Umbilical cord (tissue), 2 donors: ENCODE data around the gene VWC2L. TPM values are rescaled to one million over a fixed set of nuclear protein-coding genes. Genes with fewer than 3 reads are reported as not detected.

Experiments used
- DNase-seq: peaks from one replicate; pipeline ENCODE4 v3.0.0-alpha.2; 2015; ENCODE audit warnings: low spot score
- total RNA-seq: library from RNA; depleted of rRNA; stranded (reverse); fragments of >200 nt; gene quantifications from one replicate; pipeline ENCODE4 v1.2.3, GENCODE V29; 2014; ENCODE audit warnings: low replicate concordance; ENCODE audit not compliant: insufficient read depth

Gene VWC2L
- total RNA-seq, 1 donor from 2014 or later, result 4.3 TPM

DNA sequence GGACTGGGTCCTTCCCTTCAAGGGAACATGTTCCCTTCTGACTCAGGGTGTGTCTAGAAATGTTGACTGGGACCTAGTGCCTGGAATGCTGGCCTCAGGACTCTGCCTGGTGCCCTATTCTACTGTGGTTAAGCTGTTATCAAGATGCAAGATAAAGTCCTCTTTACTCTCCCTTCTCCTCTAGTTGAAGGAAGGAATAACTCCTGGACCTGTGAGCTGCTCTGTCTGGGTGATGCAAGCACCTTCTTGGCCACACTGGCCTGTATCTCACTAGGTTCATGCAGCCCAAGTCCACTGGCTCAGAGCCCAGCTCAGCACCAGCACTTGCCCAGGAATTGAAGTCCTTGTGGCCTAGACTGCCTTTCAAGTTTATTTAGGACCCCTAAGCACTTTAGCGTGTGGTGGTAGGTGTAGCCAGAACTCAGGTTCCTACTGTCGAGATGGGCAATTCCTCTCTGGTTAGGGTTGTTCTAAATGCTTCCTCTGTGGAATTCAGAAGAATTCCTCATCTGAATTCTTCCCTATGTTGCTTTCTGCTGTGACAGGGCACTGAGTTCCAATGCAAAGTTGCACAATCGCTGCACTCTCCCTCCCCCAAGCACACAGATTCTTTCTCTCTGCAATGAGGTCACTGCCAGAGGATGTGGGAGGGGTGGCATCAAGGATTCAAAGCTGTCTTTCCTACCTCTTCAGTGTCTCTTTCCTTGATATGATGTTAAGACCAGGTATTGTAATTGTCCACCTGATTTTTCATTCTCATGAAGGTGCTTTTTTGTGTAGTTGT lies 54.7 kb downstream of the VWC2L start:
- peak; percentile 7 for DNase-seq

DNA sequence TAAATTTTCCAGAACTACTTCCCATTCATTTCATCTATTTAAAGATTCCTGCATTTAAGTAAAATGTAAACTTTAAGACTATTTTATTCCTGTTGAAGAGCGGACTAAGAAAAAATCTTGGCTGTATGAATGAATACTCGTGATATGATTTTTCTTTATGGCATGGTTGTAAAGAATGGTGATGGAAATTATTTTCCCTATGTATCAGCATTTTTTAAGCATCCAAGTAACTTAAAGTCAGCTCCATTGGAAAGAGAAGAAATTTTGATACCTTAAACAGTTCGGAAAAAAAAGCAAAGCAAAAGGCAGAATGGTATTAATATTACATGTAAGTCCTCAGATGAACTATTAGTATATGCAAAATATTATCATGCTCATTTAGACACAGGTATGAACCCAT lies 58.9 kb downstream of the VWC2L start:
- no peak for DNase-seq

DNA sequence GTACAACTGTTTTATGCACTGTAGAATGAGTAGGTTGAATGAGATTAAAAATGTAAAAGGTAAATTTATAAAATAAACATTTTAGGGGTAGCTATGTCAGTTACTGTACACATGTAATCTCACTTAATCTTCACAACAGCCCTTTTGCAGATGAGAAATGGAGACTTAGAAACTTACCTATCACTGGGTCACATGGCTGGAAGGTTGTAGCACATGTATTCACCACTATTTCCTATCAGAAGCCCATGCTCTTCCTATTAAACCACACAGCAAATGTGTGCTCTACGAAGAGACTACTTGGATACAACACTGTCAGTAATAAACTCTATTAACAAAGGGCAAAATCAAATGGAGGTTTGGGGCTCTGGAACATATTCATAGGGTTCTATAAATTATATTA lies 60.5 kb downstream of the VWC2L start:
- no peak for DNase-seq

DNA sequence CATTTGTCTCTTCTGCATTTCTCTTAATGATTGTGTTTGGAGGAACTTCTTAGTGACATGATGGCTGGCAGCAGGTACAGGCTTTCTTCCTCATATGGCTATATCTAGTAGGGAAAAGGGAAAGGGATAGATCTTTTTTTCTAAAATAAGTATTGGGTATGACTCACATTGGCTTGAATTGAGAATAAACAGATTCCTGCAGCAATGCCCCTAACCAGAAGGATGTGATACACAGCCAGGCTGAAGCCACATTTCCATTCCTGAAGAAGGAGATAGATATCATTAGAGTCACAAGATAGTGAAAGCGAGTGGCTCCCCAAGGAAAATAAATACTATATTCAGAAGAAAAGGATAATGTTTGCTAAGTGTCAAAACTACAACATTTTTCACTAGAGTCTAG lies 61.1 kb downstream of the VWC2L start:
- no peak for DNase-seq

DNA sequence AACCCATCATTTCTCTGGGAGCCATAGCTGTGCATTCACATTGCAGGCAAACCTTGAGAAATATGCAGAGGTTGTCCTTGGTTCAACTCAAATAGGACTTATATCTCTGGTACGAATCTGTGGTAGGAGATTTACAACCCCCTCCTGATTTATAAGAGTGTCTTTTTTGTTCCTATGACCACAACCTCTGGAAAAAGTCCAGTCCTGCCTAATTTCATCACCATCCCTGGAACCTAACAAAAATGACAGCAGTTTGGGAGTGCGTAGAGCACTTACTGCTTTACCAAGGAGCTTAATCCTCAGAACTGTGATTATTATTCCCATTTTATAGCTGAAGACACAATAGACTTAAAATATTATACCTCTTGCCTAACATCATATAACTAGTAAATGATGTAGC lies 66.5 kb downstream of the VWC2L start:
- no peak for DNase-seq

DNA sequence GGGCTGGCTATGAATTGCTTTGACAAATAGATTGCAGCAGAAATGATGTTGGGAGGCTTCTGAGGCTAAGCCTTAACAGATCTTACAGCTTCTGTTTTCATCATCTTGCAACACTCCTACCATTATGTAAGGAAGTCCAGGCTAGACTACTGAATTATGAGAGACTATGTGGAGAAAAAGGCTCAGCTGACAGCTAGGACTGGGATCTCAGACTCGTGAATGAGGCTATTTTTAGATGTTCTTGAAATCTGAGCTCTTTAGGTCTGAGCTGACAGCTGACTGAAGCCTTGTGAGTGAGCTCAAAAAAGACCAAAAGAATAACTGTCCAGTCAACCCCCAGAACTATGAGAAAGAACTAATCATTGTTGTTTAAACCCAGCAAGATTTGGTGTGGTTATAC lies 70.3 kb downstream of the VWC2L start:
- peak; percentile 54 for DNase-seq

DNA sequence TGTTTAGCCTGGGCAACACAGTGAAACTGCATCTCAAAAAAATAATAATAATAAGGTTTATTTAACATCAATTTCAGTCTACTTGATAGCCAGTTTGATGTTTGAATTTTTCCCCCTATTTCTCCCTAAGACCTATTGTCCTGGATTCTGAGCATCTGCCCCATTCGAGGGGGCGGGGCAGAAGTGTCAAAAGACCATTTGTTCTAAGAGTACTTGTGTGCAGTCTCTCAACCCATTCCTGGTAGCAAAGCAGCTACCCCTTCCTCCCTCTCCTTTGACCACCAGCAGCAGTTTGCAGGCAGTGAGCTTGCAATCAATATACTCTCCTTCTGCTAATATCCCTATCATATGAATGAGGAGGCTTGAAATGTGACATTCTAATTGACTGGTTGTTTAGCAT lies 71.9 kb downstream of the VWC2L start:
- no peak for DNase-seq

DNA sequence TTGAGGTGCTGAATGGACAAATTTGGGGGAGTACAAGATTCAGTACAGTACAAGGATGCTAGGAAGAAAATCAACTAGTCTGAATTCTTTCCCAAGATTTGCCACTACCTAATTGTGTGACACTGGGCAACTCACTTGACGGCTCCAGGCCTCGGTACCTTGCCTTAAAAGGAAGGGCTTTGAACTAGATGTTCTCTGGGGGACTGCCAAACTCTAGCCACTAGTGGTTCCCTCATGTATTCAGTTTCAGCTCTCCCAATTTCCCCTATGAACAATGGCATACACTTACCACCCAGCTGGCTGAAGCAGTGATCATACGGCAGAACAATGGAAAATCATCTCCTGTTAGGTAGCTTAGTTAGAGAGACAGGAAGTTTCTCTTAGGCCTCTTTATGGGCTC lies 73.4 kb downstream of the VWC2L start:
- no peak for DNase-seq

DNA sequence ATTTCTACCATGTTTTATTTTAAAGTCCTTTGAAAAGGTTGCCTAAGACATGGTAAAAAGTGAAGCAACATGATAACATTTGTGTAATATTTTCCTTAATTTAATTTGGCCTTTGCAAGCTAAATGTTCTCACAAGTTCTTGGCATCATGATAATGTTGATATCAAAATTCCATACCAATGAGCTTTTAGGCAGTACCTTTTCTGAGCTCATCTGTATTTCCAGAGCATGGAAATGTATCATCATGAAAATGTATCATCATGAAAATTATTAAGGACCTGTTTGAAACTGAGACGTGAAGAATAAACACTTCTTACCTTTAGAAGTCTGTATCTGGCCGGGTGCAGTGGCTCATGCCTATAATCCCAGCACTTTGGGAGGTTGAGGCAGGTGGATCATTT lies 73.8 kb downstream of the VWC2L start:
- DNase-seq, result no peak

DNA sequence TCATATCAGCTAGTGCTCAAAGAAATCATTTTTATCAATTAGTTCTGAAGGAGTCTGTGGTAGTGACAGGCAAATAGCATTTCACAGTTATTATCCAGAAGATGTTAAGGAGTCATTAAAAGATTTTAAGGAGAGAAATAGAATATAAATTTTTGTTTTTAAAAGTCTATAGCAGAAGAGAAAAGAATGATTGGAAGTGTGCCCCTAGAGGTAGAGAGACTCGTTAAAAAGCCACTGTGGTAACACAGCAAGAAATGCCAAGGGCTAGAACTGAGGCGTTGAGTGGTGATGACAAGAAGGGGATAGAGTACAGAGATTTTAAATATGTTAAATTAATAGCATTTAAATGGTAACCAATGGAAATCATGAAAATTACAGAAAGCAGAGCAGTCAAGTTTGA lies 78.3 kb downstream of the VWC2L start:
- no peak for DNase-seq

DNA sequence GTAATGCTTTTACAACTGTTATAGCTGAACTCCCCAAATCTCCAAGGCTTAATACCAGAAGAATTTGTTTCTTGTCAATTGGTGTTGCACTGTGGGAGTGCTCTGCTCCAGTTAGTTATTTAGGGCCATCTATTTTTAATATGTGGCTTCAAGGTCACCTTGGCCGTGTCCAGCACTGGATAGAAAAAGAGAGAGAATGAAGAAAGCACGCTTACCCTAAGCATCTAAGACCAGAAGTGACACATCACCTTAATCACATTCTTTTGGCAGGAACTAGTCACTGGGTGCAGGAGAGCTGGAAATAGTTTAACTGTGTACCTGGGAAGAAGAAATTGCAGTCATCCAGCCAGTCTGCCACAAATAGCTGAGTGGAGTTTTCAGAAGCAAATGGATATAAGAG lies 78.8 kb downstream of the VWC2L start:
- DNase-seq, result no peak

DNA sequence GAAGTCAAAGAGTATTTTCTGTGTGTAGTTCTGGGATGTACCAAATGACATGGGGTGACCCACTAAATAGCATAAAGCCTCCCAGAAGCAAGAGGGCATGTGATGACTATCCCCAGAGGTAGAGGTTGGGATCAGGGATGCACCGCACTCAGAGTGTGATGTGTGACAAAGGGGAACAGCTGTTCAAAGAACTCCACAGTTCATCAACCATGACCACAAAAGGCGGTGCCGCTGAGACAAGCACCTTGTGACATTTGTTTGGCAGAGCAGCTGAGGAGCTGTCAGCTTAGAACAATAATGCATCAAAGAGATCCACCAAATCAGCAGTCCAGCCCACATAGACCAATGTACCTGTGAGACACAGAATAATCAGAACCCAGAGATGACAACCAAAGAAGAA lies 81.3 kb downstream of the VWC2L start:
- no peak for DNase-seq

DNA sequence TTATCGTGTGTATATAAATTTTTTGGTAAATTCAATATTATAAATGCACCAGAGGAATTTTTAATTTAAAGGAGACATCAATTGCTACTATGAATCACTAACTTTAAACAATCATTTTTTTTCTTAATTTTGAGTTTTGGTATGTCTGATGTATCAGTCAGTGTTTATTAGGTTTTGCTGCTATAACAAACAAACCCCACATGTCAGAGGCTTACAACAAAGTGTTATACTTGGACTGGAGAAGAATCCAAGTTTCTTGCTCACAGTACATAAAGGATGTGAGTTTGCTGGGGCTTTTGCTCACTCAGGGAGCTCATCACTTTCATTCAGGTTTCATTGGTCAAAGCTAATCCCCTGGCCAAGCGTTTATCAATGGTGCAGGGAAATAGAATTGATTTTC lies 81.8 kb downstream of the VWC2L start:
- DNase-seq, result no peak

DNA sequence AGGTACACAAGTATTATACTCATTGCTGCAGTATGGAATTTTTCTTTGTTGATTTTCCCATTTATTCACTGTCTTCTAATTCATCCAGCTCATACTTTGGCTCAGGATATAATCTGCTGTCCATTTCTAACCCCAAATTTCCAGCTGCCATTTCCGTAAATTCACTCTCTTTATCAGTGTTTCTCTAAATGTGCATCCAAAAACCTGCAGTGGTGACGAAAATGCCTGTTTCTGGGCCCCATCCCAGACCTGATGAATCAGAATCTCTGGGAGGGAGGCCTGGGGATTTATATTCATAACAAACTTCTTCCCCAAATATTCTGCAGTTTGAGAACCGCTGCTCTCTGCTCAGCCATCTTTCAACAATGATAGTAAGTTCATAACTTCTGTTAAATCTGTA lies 86.6 kb downstream of the VWC2L start:
- no peak for DNase-seq

DNA sequence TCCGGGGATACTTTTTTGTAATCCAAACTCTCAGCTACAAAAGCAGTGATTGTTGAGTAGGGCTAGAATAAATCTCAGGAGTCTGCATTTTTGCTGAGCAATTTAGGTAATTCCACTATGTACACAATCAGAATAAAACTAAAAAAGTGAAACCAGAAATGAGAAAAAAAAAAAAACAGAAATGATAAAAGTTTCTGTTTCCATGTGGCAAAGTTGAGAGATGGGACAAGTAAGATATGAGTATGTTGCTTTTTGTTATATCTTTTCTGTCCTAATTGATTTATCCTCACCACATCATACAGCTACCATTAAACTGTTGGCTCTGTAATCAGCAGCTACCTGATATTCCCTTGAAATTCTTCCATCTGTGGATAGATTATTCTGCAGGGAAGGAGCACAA lies 92.7 kb downstream of the VWC2L start:
- DNase-seq, result no peak

DNA sequence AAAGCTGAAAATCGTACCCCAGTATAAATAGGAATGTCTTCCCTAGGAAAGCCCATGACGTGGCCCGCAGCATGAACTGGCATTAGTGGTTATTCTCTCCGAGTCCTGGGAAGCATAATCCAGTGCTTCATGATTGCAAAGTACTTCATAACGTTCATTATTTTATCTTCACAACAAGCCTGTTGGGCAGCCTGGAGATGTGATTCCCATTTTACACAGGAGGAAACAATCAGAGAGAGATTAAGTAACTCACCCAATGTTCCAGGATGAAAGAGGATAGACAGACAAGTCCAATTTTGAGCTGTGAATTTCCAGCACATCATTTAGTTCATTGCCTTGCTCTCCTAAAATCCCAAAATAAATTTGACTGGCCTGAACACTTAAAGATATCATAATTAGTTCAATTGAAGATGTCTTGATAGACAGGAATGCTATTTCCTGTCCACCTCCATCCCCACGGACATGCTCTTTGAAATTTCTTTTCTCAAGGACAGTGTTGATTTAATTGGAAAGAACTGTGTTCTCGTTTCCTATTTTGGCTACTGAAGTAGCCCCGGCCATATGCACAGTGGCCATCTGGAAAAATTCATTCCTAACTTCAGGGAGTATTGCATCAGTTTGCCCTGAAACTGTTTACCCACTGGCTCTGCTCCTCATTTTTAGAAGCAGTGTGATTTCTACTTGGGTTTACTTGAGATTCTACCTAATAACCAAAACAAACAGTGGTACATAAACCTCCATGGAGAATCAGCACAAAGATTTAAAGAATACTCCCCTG lies 93.9 kb downstream of the VWC2L start:
- DNase-seq, result no peak

DNA sequence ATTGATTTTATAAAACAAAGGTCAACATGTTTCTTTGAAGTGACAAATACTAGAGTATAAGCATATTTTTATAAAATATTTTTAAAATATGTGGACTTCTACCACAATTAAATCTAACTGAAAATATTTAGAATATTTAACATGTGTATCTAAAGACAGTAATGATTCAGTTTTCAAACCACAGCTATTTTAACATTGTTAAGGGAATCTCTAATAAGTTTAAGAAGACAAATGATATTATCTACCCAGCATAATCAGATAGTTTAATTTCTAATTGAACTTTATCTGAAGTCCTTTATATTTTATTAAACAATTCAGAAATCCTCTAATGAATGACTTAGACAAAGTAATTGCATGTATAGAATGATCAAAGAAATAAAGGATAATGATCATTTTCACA lies 96.2 kb downstream of the VWC2L start:
- DNase-seq, result no peak

DNA sequence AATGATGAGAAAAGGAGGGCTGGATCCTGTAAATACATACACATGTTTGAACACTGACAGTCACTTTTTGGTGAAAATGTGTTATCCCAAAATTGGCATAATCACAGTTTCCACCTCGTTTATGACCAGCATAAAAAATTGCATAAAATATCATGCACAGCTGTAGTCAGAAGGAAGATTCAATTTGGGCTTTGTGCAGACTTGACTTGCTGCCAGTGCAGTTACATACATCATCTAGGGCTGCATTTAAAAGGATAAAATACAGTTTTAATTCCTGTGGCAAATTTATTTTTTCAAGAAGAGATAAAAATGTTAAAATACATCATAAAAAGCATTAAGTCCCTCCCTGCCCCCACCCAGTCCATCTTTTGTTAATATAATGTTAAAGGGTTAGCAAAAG lies 103.8 kb downstream of the VWC2L start:
- DNase-seq, result peak; percentile 54

DNA sequence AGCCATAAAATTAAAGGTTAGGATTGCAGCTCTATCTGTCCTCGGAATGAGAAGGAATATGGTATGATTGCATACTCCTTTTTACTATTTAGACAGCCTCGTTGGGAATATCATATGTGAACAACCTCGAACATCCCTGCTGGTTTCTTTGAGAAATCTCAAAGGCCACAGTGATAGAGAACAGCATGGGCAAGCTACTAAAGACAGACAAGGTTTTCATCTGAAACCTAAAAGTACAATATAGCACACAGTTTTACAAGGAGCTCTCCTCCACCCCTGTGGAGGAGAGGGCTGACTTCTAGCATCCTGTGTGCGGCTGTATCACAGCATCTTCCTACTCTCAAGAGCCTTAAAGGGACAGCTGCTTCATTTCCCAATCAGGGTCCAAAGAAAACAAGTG lies 104.3 kb downstream of the VWC2L start:
- peak; percentile 21 for DNase-seq

DNA sequence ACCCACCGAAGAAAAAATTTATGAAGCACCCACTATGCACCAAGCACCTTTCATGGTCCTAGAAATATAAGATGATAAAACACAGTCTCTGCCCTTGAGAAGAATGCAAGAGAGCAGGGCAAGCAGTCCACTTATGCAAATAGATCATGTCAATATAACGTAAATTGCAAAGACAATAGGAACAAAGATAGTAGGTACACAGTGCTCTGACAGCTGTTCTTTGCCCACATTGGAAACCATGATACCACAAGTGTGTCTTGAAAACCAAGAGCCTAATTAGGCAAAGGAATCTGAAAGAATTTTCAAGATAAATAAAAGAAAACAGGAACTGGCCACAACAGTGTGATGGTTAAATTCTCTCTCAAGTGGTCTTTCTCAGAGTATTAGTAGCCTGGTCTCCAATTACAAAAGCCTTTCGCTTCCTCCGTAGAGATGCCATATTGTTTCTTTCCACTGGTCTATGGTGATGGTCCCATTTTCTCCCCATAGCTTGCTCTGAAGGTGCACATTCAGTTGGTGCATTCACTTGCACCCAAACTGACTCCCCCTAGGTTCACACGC lies 108.5 kb downstream of the VWC2L start:
- DNase-seq, result no peak

DNA sequence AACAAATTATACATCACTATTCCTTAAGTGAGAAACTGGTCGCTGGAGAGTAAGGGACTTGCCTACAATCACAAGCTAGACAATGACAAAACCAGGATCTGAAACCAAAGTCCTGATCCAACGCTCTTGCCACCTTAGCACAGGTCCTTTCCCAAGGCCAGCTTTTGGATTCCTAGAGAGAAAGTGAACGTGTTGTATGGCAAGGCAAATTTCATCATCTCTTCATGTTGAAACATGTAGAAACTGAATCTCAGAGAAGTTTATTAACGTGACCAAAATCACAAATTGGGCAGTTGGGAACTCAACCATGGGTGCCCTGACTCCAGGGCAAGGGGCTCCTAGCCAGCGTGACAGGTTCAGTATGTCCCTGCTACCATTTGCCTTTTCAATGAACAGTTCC lies 118.2 kb downstream of the VWC2L start:
- no peak for DNase-seq

DNA sequence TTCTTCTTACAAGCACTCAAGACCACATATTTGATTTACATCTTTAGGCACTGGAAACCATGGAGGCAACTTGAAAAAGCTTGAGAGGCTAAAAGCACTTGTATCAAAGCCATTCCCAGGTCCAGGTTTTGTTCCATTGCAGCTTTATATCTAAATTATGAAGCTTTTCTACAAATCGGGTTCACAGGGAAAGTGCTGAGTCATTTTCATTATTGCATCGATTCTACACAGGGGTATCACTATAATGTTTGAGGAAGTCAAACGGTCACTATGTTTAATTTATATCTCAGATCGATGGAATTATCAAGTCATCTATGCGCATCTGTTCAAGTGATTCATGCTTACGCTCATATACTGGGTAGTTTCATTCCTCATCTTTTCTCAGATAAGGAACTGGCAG lies 118.7 kb downstream of the VWC2L start:
- DNase-seq, result no peak

DNA sequence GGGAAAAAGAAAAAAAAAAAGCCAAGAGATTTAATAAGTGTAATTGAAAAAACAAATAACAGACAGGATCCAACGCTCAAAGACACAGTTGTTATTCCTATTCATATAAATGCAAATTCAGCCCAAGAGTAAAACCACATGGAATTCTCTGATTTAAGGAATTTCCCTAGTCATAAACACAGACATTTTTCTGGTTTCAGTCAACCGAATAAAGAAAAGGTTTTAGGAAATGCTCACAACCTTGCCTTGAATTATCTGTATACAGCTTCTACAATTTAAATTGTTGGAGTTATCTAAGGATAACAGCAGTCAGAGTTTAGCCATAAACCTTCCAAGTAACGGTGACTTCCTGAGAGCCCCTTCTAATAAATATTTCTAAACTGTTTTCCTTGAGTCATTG lies 122.7 kb downstream of the VWC2L start:
- DNase-seq, result no peak
